Peyer's patch (tissue), 4 donors: ENCODE results near the gene IFI6. TPM values are rescaled to one million over a fixed set of nuclear protein-coding genes. Genes with fewer than 3 reads are reported as not detected.
"Not testable (repeated sequence)": the region's sequence is repeated elsewhere in the genome, so short reads cannot be mapped to it uniquely, and the experiment has no call there.

Experiments
- DNase-seq, 3 donors: peaks; one replicate each; pipeline ENCODE4 v3.0.0-alpha.2; 2017 to 2019
- H3K27ac ChIP-seq, 4 donors: fragments of 200-600 bp; sonication (generic); one replicate each; pipeline ENCODE4 v1.5.1; 2016 to 2019
- H3K27me3 ChIP-seq, 2 donors: fragments of 200-600 bp; sonication (generic); one replicate each; pipeline ENCODE4 v1.5.1; 2019
- H3K36me3 ChIP-seq, 3 donors: fragments of 200-600 bp; sonication (generic); one replicate each; pipeline ENCODE4 v1.5.1; 2016 to 2019
- H3K4me1 ChIP-seq, 4 donors: fragments of 200-600 bp; sonication (generic); one replicate each; pipeline ENCODE4 v1.5.1; 2016 to 2019
- H3K4me3 ChIP-seq, 4 donors: fragments of 200-600 bp; sonication (generic); 1 replicate in 3 of 4; 2 replicates in 1 of 4; pipeline ENCODE4 v1.5.1; 2016 to 2019; ENCODE audit warnings: mild to moderate bottlenecking in 1 of 4
- H3K9me3 ChIP-seq, 4 donors: fragments of 200-600 bp; sonication (generic); one replicate each; pipeline ENCODE4 v1.5.1; 2016 to 2019; ENCODE audit warnings: mild to moderate bottlenecking in 1 of 4
- CTCF ChIP-seq, 6 experiments: fragments of 450-650 bp in 4 of 6; fragments of 200-600 bp in 2 of 6; sonication (generic) in 1 of 6; IDR thresholded peaks; one replicate each; pipeline ENCODE4 v1.5.1; 2017 to 2019; ENCODE audit warnings: antibody characterized with exemption in 6 of 6, mild to moderate bottlenecking in 3 of 6, moderate library complexity in 1 of 6
- POLR2A ChIP-seq, 2 donors: fragments of 450-650 bp; IDR thresholded peaks; one replicate each; pipeline ENCODE4 v1.5.1; 2017; ENCODE audit warnings: antibody characterized with exemption in 2 of 2, mild to moderate bottlenecking in 2 of 2, moderate library complexity in 2 of 2
- total RNA-seq, 4 donors: library from RNA; depleted of rRNA; stranded (reverse); fragments of >200 nt; gene quantifications; one replicate each; pipeline ENCODE4 v1.1.0, GENCODE V29; 2016

The IFI6 gene
- total RNA-seq, 4 donors from 2014 or later: 17.8 to 28.5 (median 20.7) TPM

- no peak for DNase-seq
- H3K27me3 ChIP-seq: no peaks in the 10 kb centered on the region
- no peaks in the 10 kb centered on the region for H3K36me3 ChIP-seq
- H3K4me3 ChIP-seq: no peak overlapping the region
- peaks cover 0 to 9% (median 0%) of the 10 kb centered on the region in 4 donors for H3K4me1 ChIP-seq
- no peak overlapping the region for H3K27ac ChIP-seq
- no peaks in the 10 kb centered on the region for H3K9me3 ChIP-seq
- TF ChIP-seq POLR2A (IDR thresholded peaks at IDR 0.05) (no peak), CTCF (IDR thresholded peaks at IDR 0.05) (no peak)
Observed at GRCh38 chr1:27644369-27645070, 27.5 kb downstream of the IFI6 start.

GRCh38 chr1:27643600-27644368 is 28.2 kb downstream of the IFI6 start:
- DNase-seq: peak in 2 of 3 donors; percentile 67 to 84
- Histone ChIP-seq H3K27me3 (no peaks in the 10 kb centered on the region), H3K36me3 (no peaks in the 10 kb centered on the region), H3K9me3 (no peaks in the 10 kb centered on the region), H3K4me3 (no peak overlapping the region), H3K27ac (no peak overlapping the region), H3K4me1 (peaks cover 0 to 9% (median 0%) of the 10 kb centered on the region in 4 donors)
- TF ChIP-seq CTCF (IDR thresholded peaks at IDR 0.05) (peak; percentile 72 to 83 (median 76)), POLR2A (IDR thresholded peaks at IDR 0.05) (no peak)

- not testable (repeated sequence) for H3K4me1 ChIP-seq, H3K27ac ChIP-seq, H3K27me3 ChIP-seq, DNase-seq, H3K4me3 ChIP-seq, H3K9me3 ChIP-seq, H3K36me3 ChIP-seq
Observed at GRCh38 chr1:27640514-27640913, 31.5 kb downstream of the IFI6 start.

GRCh38 chr1:27638805-27639204 is 33.2 kb downstream of the IFI6 start:
- Histone ChIP-seq H3K9me3 (no peaks in the 10 kb centered on the region), H3K36me3 (no peaks in the 10 kb centered on the region), H3K27ac (no peak overlapping the region), H3K27me3 (peaks cover 0 to 9% of the 10 kb centered on the region in 2 donors), H3K4me3 (no peak overlapping the region), H3K4me1 (peaks cover 0 to 19% (median 6%) of the 10 kb centered on the region in 4 donors)
- no peak for DNase-seq
- no peak for TF ChIP-seq CTCF (IDR thresholded peaks at IDR 0.05)
- no peak for TF ChIP-seq POLR2A (IDR thresholded peaks at IDR 0.05)

- no peak for TF ChIP-seq CTCF (IDR thresholded peaks at IDR 0.05)
- no peak for TF ChIP-seq POLR2A (IDR thresholded peaks at IDR 0.05)
- no peaks in the 10 kb centered on the region for H3K36me3 ChIP-seq
- H3K4me1 ChIP-seq: peaks cover 0 to 21% (median 12%) of the 10 kb centered on the region in 4 donors
- no peak overlapping the region for H3K4me3 ChIP-seq
- no peak overlapping the region for H3K27ac ChIP-seq
- DNase-seq: no peak
- peaks cover 0 to 12% of the 10 kb centered on the region in 2 donors for H3K27me3 ChIP-seq
- no peaks in the 10 kb centered on the region for H3K9me3 ChIP-seq
Observed at GRCh38 chr1:27638047-27638734, 33.8 kb downstream of the IFI6 start.
